HEK293 (cell line): ENCODE data around the gene RFC1.

Source experiments
- MEIS1 ChIP-seq: sonication (generic); formaldehyde crosslinking; IDR thresholded peaks from 2 replicates; pipeline ENCODE4 v1.8.1; 2022; ENCODE audit warnings: missing genetic modification reagents, mild to moderate bottlenecking, borderline replicate concordance
- PRDM1 ChIP-seq: fragments of 450-650 bp; formaldehyde crosslinking; IDR thresholded peaks from 2 replicates; pipeline ENCODE4; 2016; ENCODE audit warnings: missing biosample characterization, missing genetic modification characterization
- RBAK ChIP-seq: fragments of 450-650 bp; formaldehyde crosslinking; IDR thresholded peaks from 2 replicates; pipeline ENCODE4 v1.5.1; 2016; ENCODE audit warnings: missing biosample characterization, missing genetic modification characterization
- SP2 ChIP-seq: fragments of 450-650 bp; formaldehyde crosslinking; IDR thresholded peaks from 2 replicates; pipeline ENCODE4 v1.5.1; 2016; ENCODE audit warnings: missing biosample characterization, missing genetic modification characterization
- ZBTB20 ChIP-seq: fragments of 450-650 bp; formaldehyde crosslinking; IDR thresholded peaks from 2 replicates; pipeline ENCODE4 v1.5.1; 2016; ENCODE audit warnings: missing biosample characterization, missing genetic modification characterization
- ZFP69B ChIP-seq: fragments of 450-650 bp; formaldehyde crosslinking; IDR thresholded peaks from 2 replicates; pipeline ENCODE4 v1.5.1; 2016; ENCODE audit warnings: missing biosample characterization, missing genetic modification characterization
- ZNF24 ChIP-seq: fragments of 450-650 bp; formaldehyde crosslinking; IDR thresholded peaks from 2 replicates; pipeline ENCODE4 v1.5.1; 2016; ENCODE audit warnings: missing biosample characterization, missing genetic modification characterization
- ZNF341 ChIP-seq: fragments of 450-650 bp; formaldehyde crosslinking; IDR thresholded peaks from 2 replicates; pipeline ENCODE4; 2016; ENCODE audit warnings: low read depth, missing biosample characterization, missing genetic modification characterization
- ZNF416 ChIP-seq: fragments of 450-650 bp; formaldehyde crosslinking; IDR thresholded peaks from 2 replicates; pipeline ENCODE4 v1.5.1; 2016; ENCODE audit warnings: missing biosample characterization, missing genetic modification characterization
- ZNF658 ChIP-seq: fragments of 450-650 bp; formaldehyde crosslinking; IDR thresholded peaks from 2 replicates; pipeline ENCODE4; 2016; ENCODE audit warnings: missing biosample characterization, missing genetic modification characterization
- ZSCAN16 ChIP-seq: fragments of 450-650 bp; formaldehyde crosslinking; IDR thresholded peaks from 2 replicates; pipeline ENCODE4 v1.5.1; 2016; ENCODE audit warnings: missing biosample characterization, missing genetic modification characterization
- TF ChIP-seq, protein P1 (sequence below): fragments of 450-650 bp; formaldehyde crosslinking; IDR thresholded peaks from 2 replicates; pipeline ENCODE4 v1.5.1; 2016; ENCODE audit warnings: missing biosample characterization, missing genetic modification characterization
- TF ChIP-seq, protein P2 (sequence below): fragments of 450-650 bp; formaldehyde crosslinking; IDR thresholded peaks from 2 replicates; pipeline ENCODE4 v1.5.1; 2016; ENCODE audit warnings: missing biosample characterization, missing genetic modification characterization
- TF ChIP-seq, protein P3 (sequence below): fragments of 450-650 bp; formaldehyde crosslinking; IDR thresholded peaks from 2 replicates; pipeline ENCODE4 v1.5.1; 2017; ENCODE audit warnings: missing biosample characterization, mild to moderate bottlenecking, missing genetic modification characterization, moderate library complexity

DNA sequence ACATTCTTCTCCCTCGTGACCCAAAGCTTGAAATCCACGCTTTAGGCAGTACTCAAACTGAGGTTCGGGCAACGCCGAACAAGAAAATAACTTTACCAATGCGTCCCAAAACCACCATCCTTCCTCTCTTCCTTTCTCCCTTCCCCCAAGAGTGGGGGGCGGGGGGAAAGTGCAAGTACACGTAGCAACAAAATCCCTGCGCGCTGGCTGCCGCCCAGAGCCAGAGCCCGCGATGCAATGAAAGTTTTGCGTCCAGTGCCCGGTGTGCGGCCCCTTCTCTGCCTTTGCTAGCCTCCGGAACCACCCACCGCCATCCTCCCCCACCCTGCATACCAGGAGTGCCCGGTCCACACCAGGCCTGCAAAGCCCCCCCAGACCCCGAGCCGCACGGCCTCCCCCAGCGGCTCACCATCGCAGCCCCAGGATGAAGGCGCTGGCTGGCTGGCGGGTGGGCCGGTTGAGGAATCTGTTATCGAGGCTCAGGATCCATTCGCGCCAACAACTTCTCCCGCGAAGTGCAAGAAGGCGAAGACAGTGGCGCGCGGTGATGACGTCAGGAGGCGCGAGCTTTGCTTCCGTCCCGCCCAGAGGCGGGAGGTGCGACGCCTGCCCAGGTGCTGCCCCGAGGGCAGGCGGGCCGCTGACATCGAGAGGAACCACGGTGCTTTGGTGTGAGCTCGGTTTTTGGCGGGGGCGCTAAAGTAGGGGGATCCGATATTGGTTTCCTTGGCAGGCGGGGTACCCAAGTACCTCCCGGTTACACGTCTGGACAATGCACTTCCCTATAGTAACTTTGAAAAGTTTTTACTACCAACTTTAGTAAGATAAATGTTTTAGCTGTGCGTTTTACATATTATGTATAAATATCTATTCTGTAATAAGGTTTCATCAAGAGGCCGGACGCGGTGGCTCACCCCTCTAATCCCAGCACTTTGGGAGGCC is at the start of gene RFC1:
- TF ChIP-seq, protein P1, sequence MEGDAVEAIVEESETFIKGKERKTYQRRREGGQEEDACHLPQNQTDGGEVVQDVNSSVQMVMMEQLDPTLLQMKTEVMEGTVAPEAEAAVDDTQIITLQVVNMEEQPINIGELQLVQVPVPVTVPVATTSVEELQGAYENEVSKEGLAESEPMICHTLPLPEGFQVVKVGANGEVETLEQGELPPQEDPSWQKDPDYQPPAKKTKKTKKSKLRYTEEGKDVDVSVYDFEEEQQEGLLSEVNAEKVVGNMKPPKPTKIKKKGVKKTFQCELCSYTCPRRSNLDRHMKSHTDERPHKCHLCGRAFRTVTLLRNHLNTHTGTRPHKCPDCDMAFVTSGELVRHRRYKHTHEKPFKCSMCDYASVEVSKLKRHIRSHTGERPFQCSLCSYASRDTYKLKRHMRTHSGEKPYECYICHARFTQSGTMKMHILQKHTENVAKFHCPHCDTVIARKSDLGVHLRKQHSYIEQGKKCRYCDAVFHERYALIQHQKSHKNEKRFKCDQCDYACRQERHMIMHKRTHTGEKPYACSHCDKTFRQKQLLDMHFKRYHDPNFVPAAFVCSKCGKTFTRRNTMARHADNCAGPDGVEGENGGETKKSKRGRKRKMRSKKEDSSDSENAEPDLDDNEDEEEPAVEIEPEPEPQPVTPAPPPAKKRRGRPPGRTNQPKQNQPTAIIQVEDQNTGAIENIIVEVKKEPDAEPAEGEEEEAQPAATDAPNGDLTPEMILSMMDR (tag by site-specific recombination) = no peak
- TF ChIP-seq ZNF416 (tag by site-specific recombination) (no peak), SP2 (tag by site-specific recombination) (peak; percentile 81), ZBTB20 (tag by site-specific recombination) (peak; percentile 62; the same call in 1 of the 2 replicates), ZNF24 (tag by site-specific recombination) (peak; percentile 66; the same call in 1 of the 2 replicates), ZFP69B (tag by site-specific recombination) (peak; percentile 80), MEIS1 (CRISPR knock-in tag) (no peak), PRDM1 (tag by site-specific recombination) (peak; percentile 72; the same call in 1 of the 2 replicates), ZSCAN16 (0 out of 2 replicates have a peak, but pooled peaks have one; percentile 11), RBAK (tag by site-specific recombination) (no peak), ZNF658 (tag by site-specific recombination) (no peak), ZNF341 (tag by site-specific recombination) (peak; percentile 84)
- TF ChIP-seq, protein P2, sequence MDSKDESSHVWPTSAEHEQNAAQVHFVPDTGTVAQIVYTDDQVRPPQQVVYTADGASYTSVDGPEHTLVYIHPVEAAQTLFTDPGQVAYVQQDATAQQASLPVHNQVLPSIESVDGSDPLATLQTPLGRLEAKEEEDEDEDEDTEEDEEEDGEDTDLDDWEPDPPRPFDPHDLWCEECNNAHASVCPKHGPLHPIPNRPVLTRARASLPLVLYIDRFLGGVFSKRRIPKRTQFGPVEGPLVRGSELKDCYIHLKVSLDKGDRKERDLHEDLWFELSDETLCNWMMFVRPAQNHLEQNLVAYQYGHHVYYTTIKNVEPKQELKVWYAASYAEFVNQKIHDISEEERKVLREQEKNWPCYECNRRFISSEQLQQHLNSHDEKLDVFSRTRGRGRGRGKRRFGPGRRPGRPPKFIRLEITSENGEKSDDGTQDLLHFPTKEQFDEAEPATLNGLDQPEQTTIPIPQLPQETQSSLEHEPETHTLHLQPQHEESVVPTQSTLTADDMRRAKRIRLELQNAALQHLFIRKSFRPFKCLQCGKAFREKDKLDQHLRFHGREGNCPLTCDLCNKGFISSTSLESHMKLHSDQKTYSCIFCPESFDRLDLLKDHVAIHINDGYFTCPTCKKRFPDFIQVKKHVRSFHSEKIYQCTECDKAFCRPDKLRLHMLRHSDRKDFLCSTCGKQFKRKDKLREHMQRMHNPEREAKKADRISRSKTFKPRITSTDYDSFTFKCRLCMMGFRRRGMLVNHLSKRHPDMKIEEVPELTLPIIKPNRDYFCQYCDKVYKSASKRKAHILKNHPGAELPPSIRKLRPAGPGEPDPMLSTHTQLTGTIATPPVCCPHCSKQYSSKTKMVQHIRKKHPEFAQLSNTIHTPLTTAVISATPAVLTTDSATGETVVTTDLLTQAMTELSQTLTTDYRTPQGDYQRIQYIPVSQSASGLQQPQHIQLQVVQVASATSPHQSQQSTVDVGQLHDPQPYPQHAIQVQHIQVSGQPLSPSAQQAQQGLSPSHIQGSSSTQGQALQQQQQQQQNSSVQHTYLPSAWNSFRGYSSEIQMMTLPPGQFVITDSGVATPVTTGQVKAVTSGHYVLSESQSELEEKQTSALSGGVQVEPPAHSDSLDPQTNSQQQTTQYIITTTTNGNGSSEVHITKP (tag by site-specific recombination) = peak; percentile 53; the same call in 1 of the 2 replicates
- TF ChIP-seq, protein P3, sequence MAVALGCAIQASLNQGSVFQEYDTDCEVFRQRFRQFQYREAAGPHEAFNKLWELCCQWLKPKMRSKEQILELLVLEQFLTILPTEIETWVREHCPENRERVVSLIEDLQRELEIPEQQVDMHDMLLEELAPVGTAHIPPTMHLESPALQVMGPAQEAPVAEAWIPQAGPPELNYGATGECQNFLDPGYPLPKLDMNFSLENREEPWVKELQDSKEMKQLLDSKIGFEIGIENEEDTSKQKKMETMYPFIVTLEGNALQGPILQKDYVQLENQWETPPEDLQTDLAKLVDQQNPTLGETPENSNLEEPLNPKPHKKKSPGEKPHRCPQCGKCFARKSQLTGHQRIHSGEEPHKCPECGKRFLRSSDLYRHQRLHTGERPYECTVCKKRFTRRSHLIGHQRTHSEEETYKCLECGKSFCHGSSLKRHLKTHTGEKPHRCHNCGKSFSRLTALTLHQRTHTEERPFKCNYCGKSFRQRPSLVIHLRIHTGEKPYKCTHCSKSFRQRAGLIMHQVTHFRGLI (tag by site-specific recombination) = no peak
